ENCODE data around the gene DUSP28. TPM values are rescaled to one million over a fixed set of nuclear protein-coding genes. Genes with fewer than 3 reads are reported as not detected.

The DUSP28 gene
- total and polyA plus RNA-seq, 2 of the 8 experiments (the other 6 are each of a cell fraction or from before 2014, with no cell fraction given) = 2.1 to 2.3 TPM

GRCh38 chr2:240569523-240569997, 9.4 kb downstream of the DUSP28 start:
- Histone ChIP-seq H3K23ac (ENCODE audit: insufficient read length) (no peak overlapping the region), H3K4me1 (replicated peaks in 1 of 4; ENCODE audit: control insufficient read depth in 3 of 4, insufficient read depth in 4 of 4, low read length in 3 of 4) (peaks cover 0 to 29% (median 21%) of the 10 kb centered on the region in 4 experiments; a peak in 6 of 7 replicates), H2BK120ac (replicated peaks; ENCODE audit: low read depth, low read length) (no peak overlapping the region), H2BK20ac (ENCODE audit: low read length) (no peak overlapping the region), H3K23me2 (ENCODE audit: low read depth, low read length) (peaks cover 10% of the 10 kb centered on the region; the same call in 1 of the 2 replicates), H3K9ac (replicated peaks in 1 of 4; ENCODE audit: extremely low read depth in 1 of 4, low read depth in 3 of 4, low read length in 3 of 4) (no peak overlapping the region), H3K9me3 (ENCODE audit: insufficient read depth in 2 of 2, low read depth in 1 of 2, low read length in 1 of 2) (no peaks in the 10 kb centered on the region), H2AK5ac (ENCODE audit: low read depth, low read length) (no peak overlapping the region), H3K4ac (replicated peaks; ENCODE audit: insufficient read length, low read depth, low read length) (peak overlapping the region; percentile 53), H3K36me3 (ENCODE audit: control insufficient read depth in 2 of 4, insufficient read depth in 4 of 4, low read length in 3 of 4) (no peaks in the 10 kb centered on the region), H2BK5ac (ENCODE audit: low read depth, low read length) (no peak overlapping the region), H4K8ac (ENCODE audit: extremely low read depth, insufficient read depth, low read length) (no peak overlapping the region), H3K27me3 (replicated peaks in 1 of 4; ENCODE audit: control insufficient read depth in 3 of 4, extremely low read depth in 1 of 4, insufficient read depth in 3 of 4, low read length in 3 of 4) (peaks cover 18 to 34% (median 30%) of the 10 kb centered on the region in 4 experiments), H3K79me1 (ENCODE audit: low read depth, low read length) (no peaks in the 10 kb centered on the region), H3K4me2 (ENCODE audit: insufficient read depth in 1 of 2, low read depth in 2 of 2, low read length in 2 of 2) (peak overlapping the region; percentile 88 to 90), H3K14ac (ENCODE audit: insufficient read length) (no peak overlapping the region), H3K79me2 (ENCODE audit: control insufficient read depth in 1 of 2, insufficient read depth in 2 of 2, low read length in 2 of 2) (no peaks in the 10 kb centered on the region), H4K5ac (ENCODE audit: insufficient read length, low read depth, low read length) (no peak overlapping the region), H3K4me3 (ENCODE audit: extremely low read depth in 1 of 4, insufficient read depth in 2 of 4, low read depth in 3 of 4, low read length in 4 of 4) (peak overlapping the region in 3 of 4 experiments; percentile 38 to 70 (median 42); a peak in 4 of 8 replicates), H3K56ac (replicated peaks; ENCODE audit: insufficient read length, low read depth, low read length) (no peak overlapping the region), H4K20me1 (replicated peaks in 1 of 2; ENCODE audit: control insufficient read depth in 1 of 2, insufficient read depth in 2 of 2, low read length in 2 of 2) (peaks cover 3 to 19% of the 10 kb centered on the region in 2 experiments), H2AFZ (ENCODE audit: low read length) (no peak overlapping the region), H2BK15ac (ENCODE audit: low read length) (no peak overlapping the region), H3K18ac (ENCODE audit: extremely low read depth, low read length) (no peak overlapping the region), H2BK12ac (ENCODE audit: low read depth, low read length) (no peak overlapping the region), H4K91ac (replicated peaks; ENCODE audit: insufficient read length, low read length) (no peak overlapping the region), H3K27ac (ENCODE audit: low read depth, low read length) (no peak overlapping the region)
- DNase-seq (ENCODE audit: low read depth in 1 of 2, low spot score in 2 of 2) = peak in 1 of 2 experiments; percentile 44
- peak; percentile 15 for TF ChIP-seq EZH2 (IDR thresholded peaks at IDR 0.05; ENCODE audit: low read depth, low read length, severe bottlenecking)
- TF ChIP-seq JUND (IDR thresholded peaks at IDR 0.05; ENCODE audit: low read length) = no peak
- POLR2A ChIA-PET (ENCODE audit: partially characterized antibody) = interaction anchor here (1.2 to 1.9 kb wide), 4 partner anchors 17 to 251 kb away, joined by 3 to 7 read pairs (median 4); partner anchors contain the start of genes CAPN10 and KIF1A
- 91% methylated on average over 9 of the region's 9 CpGs; no CpG with 5 or more reads in 1 of the 2 experiments for WGBS, 2 experiments (ENCODE audit: extremely low coverage in 1 of 2, insufficient coverage in 1 of 2, insufficient read length in 1 of 2, insufficient replicate concordance in 2 of 2, low coverage in 1 of 2, low lambda C conversion rate in 2 of 2, missing lambda C conversion rate in 1 of 2)
- CTCF ChIA-PET (ENCODE audit: partially characterized antibody) = interaction anchor here (0.6 to 1.7 kb wide), 3 partner anchors 13 to 37 kb away, joined by 3 to 4 read pairs (median 4); no protein-coding TSS in a partner anchor
- no peak for FAIRE-seq

All from H1 (cell line).